GM12892 (cell line): ENCODE measurements around the gene HERPUD2.

ENCODE experiments used
- DNase-seq: peaks from one replicate; pipeline ENCODE4 v3.0.0; 2011; ENCODE audit not compliant: insufficient read length
- FAIRE-seq: peaks from 2 replicates; lab custom pipeline; 2011; peaks lifted over from hg19 to GRCh38; lab: Jason Lieb, UNC
- POLR2A ChIP-seq: IDR thresholded peaks from 2 replicates; pipeline ENCODE4 v1.6.1; 2011; ENCODE audit warnings: low read depth, low read length, control low read depth
- POLR2AphosphoS5 ChIP-seq: IDR thresholded peaks from 2 replicates; pipeline ENCODE4 v1.6.1; 2011; ENCODE audit warnings: low read depth, low read length, control low read depth
- TAF1 ChIP-seq: IDR thresholded peaks from 2 replicates; pipeline ENCODE4 v1.6.1; 2011; ENCODE audit warnings: low read depth, mild to moderate bottlenecking, control low read depth, low read length, borderline replicate concordance

HERPUD2 gene

GRCh38 chr7:35723011-35723410, 28.1 kb upstream of the HERPUD2 start:
- no peak for FAIRE-seq
- TF ChIP-seq POLR2AphosphoS5, result no peak
- TF ChIP-seq TAF1, result no peak
- TF ChIP-seq POLR2A, result no peak

GRCh38 chr7:35722054-35722849, 27.3 kb upstream of the HERPUD2 start:
- DNase-seq (no peak), FAIRE-seq (peak; percentile 85)
- TF ChIP-seq POLR2AphosphoS5, result no peak
- no peak for TF ChIP-seq TAF1
- no peak for TF ChIP-seq POLR2A

More at GRCh38 chr7:35723011-35723410, 28.1 kb upstream of the HERPUD2 start:
- DNase-seq, result no peak

- no peak for FAIRE-seq
- no peak for DNase-seq
- TF ChIP-seq POLR2AphosphoS5 (no peak), POLR2A (no peak), TAF1 (no peak)
Observed at GRCh38 chr7:35721288-35721687, 26.4 kb upstream of the HERPUD2 start.

- DNase-seq (no peak), FAIRE-seq (no peak)
- TF ChIP-seq POLR2A (no peak), TAF1 (no peak)
Observed at GRCh38 chr7:35720849-35721248, 25.9 kb upstream of the HERPUD2 start.

GRCh38 chr7:35720032-35720431, 25.1 kb upstream of the HERPUD2 start:
- no peak for TF ChIP-seq TAF1
- no peak for TF ChIP-seq POLR2A
- no peak for TF ChIP-seq POLR2AphosphoS5
- FAIRE-seq (no peak), DNase-seq (no peak)

GRCh38 chr7:35718047-35718446, 23.1 kb upstream of the HERPUD2 start:
- TF ChIP-seq TAF1 (no peak), POLR2AphosphoS5 (no peak), POLR2A (no peak)
- FAIRE-seq, result no peak
- no peak for DNase-seq

GRCh38 chr7:35717516-35717915, 22.6 kb upstream of the HERPUD2 start:
- DNase-seq (no peak), FAIRE-seq (no peak)
- TF ChIP-seq POLR2A (no peak), POLR2AphosphoS5 (no peak), TAF1 (no peak)

- DNase-seq, result no peak
- FAIRE-seq, result no peak
- TF ChIP-seq TAF1, result no peak
- no peak for TF ChIP-seq POLR2AphosphoS5
- no peak for TF ChIP-seq POLR2A
Observed at GRCh38 chr7:35717013-35717412, 22.1 kb upstream of the HERPUD2 start.

- TF ChIP-seq POLR2AphosphoS5 (no peak), TAF1 (no peak), POLR2A (no peak)
- FAIRE-seq, result peak; percentile 54
- no peak for DNase-seq
Observed at GRCh38 chr7:35716038-35716803, 21.3 kb upstream of the HERPUD2 start.

GRCh38 chr7:35714862-35715261, 19.9 kb upstream of the HERPUD2 start:
- DNase-seq, result no peak
- no peak for FAIRE-seq
- TF ChIP-seq TAF1 (no peak), POLR2A (no peak), POLR2AphosphoS5 (no peak)

- FAIRE-seq, result peak; percentile 70
- TF ChIP-seq POLR2AphosphoS5 (no peak), TAF1 (no peak), POLR2A (no peak)
Observed at GRCh38 chr7:35714407-35714806, 19.5 kb upstream of the HERPUD2 start.

GRCh38 chr7:35712563-35713226, 17.8 kb upstream of the HERPUD2 start:
- DNase-seq (no peak), FAIRE-seq (no peak)
- TF ChIP-seq TAF1 (no peak), POLR2A (no peak), POLR2AphosphoS5 (no peak)

More at GRCh38 chr7:35714407-35714806, 19.5 kb upstream of the HERPUD2 start:
- no peak for DNase-seq
